SK-N-MC (cell line): ENCODE measurements around the gene CACNA2D2.

Experiments used
- FOXP2 ChIP-seq: optimal IDR thresholded peaks from 2 replicates; pipeline ENCODE3; 2011; ENCODE audit warnings: mild to moderate bottlenecking, moderate library complexity; ENCODE audit not compliant: insufficient read depth; ENCODE audit errors: extremely low read length, control extremely low read depth
- POLR2AphosphoS5 ChIP-seq: IDR thresholded peaks from 2 replicates; pipeline ENCODE4 v1.6.1; 2012; ENCODE audit warnings: mild to moderate bottlenecking, low read depth, low read length, borderline replicate concordance

DNA sequence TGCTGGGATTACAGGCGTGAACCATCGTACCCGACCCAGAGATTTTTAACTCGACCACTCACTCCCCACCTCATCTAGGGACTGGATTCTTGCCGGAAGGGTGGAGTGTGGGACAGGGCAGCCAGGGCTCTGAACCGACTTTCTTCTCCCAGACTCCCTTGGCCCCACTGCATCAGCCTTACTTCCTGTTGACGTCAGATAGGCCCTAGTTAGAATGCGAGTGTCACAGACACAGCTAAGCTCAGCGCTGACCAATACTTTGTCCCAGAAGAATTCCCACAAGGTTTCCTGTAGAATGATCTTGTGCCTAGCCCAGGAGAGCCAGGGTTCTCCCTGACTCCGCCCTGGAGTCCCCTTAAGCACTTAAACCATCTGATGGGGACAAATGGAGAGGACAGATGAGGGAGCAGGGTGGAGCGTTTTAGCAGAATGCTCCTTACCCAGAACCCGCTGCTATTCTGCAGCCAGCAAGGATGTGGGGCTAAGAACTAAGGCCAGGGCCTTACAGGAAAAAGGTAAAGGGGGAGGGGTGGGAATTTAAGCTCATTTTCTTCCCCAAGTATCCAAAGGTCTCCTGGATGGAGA is 169.6 kb downstream of the CACNA2D2 start:
- TF ChIP-seq POLR2AphosphoS5 (no peak), FOXP2 (no peak)
